Activated naive CD8-positive, alpha-beta T cell (primary cell): Measurements from ENCODE around the gene MGARP.

Experiments
- H3K27ac Mint-ChIP-seq: one replicate; pipeline ENCODE4 v1.8.0; 2021; ENCODE audit warnings: mixed read lengths
- H3K27me3 Mint-ChIP-seq: one replicate; pipeline ENCODE4 v1.8.0; 2021; ENCODE audit warnings: mixed read lengths
- H3K36me3 Mint-ChIP-seq: one replicate; pipeline ENCODE4 v1.8.0; 2021; ENCODE audit warnings: mixed read lengths
- H3K4me1 Mint-ChIP-seq: one replicate; pipeline ENCODE4 v1.8.0; 2021; ENCODE audit warnings: low read depth, mixed read lengths
- H3K4me3 Mint-ChIP-seq: one replicate; pipeline ENCODE4 v1.8.0; 2021; ENCODE audit warnings: mild to moderate bottlenecking, mixed read lengths
- H3K9me3 Mint-ChIP-seq: one replicate; pipeline ENCODE4 v1.8.0; 2021; ENCODE audit warnings: low read depth, mixed read lengths

The MGARP gene

GRCh38 chr4:139242511-139243051, 37.4 kb downstream of the MGARP start:
- Mint-ChIP-seq H3K27ac (no peak overlapping the region), H3K4me3 (no peak overlapping the region), H3K9me3 (peaks cover 9% of the 10 kb centered on the region), H3K27me3 (no peaks in the 10 kb centered on the region), H3K4me1 (no peaks in the 10 kb centered on the region), H3K36me3 (no peaks in the 10 kb centered on the region)

GRCh38 chr4:139241784-139242151, 38.3 kb downstream of the MGARP start:
- Mint-ChIP-seq H3K36me3 (no peaks in the 10 kb centered on the region), H3K4me1 (no peaks in the 10 kb centered on the region), H3K27me3 (no peaks in the 10 kb centered on the region), H3K27ac (no peak overlapping the region), H3K9me3 (peaks cover 9% of the 10 kb centered on the region), H3K4me3 (no peak overlapping the region)

GRCh38 chr4:139241086-139241783, 38.8 kb downstream of the MGARP start:
- Mint-ChIP-seq H3K9me3 (peaks cover 9% of the 10 kb centered on the region), H3K27me3 (no peaks in the 10 kb centered on the region), H3K36me3 (no peaks in the 10 kb centered on the region), H3K27ac (no peak overlapping the region), H3K4me3 (no peak overlapping the region), H3K4me1 (no peaks in the 10 kb centered on the region)

GRCh38 chr4:139239127-139239772, 40.8 kb downstream of the MGARP start:
- no peak overlapping the region for H3K4me3 Mint-ChIP-seq
- H3K27ac Mint-ChIP-seq, result no peak overlapping the region
- H3K36me3 Mint-ChIP-seq, result no peaks in the 10 kb centered on the region
- peaks cover 9% of the 10 kb centered on the region for H3K9me3 Mint-ChIP-seq
- no peaks in the 10 kb centered on the region for H3K27me3 Mint-ChIP-seq
- H3K4me1 Mint-ChIP-seq, result no peaks in the 10 kb centered on the region

- Mint-ChIP-seq H3K27me3 (no peaks in the 10 kb centered on the region), H3K36me3 (no peaks in the 10 kb centered on the region)
Observed at GRCh38 chr4:139234253-139234652, 45.8 kb downstream of the MGARP start.

GRCh38 chr4:139229534-139230039, 50.4 kb downstream of the MGARP start:
- peaks cover 2% of the 10 kb centered on the region for H3K4me1 Mint-ChIP-seq
- H3K4me3 Mint-ChIP-seq, result no peak overlapping the region
- H3K27ac Mint-ChIP-seq, result no peak overlapping the region
- H3K9me3 Mint-ChIP-seq, result no peaks in the 10 kb centered on the region
- no peaks in the 10 kb centered on the region for H3K36me3 Mint-ChIP-seq
- no peaks in the 10 kb centered on the region for H3K27me3 Mint-ChIP-seq

More at GRCh38 chr4:139234253-139234652, 45.8 kb downstream of the MGARP start:
- Mint-ChIP-seq H3K4me1 (peaks cover 2% of the 10 kb centered on the region), H3K4me3 (no peak overlapping the region), H3K27ac (no peak overlapping the region), H3K9me3 (peaks cover 6% of the 10 kb centered on the region)

- no peaks in the 10 kb centered on the region for H3K27me3 Mint-ChIP-seq
- H3K36me3 Mint-ChIP-seq, result no peaks in the 10 kb centered on the region
- no peak overlapping the region for H3K27ac Mint-ChIP-seq
- H3K9me3 Mint-ChIP-seq, result no peaks in the 10 kb centered on the region
- peaks cover 2% of the 10 kb centered on the region for H3K4me1 Mint-ChIP-seq
- no peak overlapping the region for H3K4me3 Mint-ChIP-seq
Observed at GRCh38 chr4:139227729-139228404, 52.2 kb downstream of the MGARP start.

- no peak overlapping the region for H3K4me3 Mint-ChIP-seq
- no peaks in the 10 kb centered on the region for H3K36me3 Mint-ChIP-seq
- H3K27me3 Mint-ChIP-seq, result no peaks in the 10 kb centered on the region
- no peak overlapping the region for H3K27ac Mint-ChIP-seq
- H3K4me1 Mint-ChIP-seq, result peaks cover 2% of the 10 kb centered on the region
- no peaks in the 10 kb centered on the region for H3K9me3 Mint-ChIP-seq
Observed at GRCh38 chr4:139223682-139224317, 56.2 kb downstream of the MGARP start.

GRCh38 chr4:139222215-139222614, 57.8 kb downstream of the MGARP start:
- H3K9me3 Mint-ChIP-seq, result no peaks in the 10 kb centered on the region
- no peak overlapping the region for H3K27ac Mint-ChIP-seq
- no peaks in the 10 kb centered on the region for H3K36me3 Mint-ChIP-seq
- H3K4me1 Mint-ChIP-seq, result peaks cover 2% of the 10 kb centered on the region
- no peaks in the 10 kb centered on the region for H3K27me3 Mint-ChIP-seq
- H3K4me3 Mint-ChIP-seq, result no peak overlapping the region

- Mint-ChIP-seq H3K27ac (no peak overlapping the region), H3K4me1 (peaks cover 2% of the 10 kb centered on the region), H3K4me3 (no peak overlapping the region), H3K9me3 (no peaks in the 10 kb centered on the region), H3K36me3 (no peaks in the 10 kb centered on the region), H3K27me3 (no peaks in the 10 kb centered on the region)
Observed at GRCh38 chr4:139221687-139222086, 58.3 kb downstream of the MGARP start.

GRCh38 chr4:139219450-139220055, 60.5 kb downstream of the MGARP start:
- Mint-ChIP-seq H3K4me1 (peaks cover 2% of the 10 kb centered on the region), H3K36me3 (no peaks in the 10 kb centered on the region), H3K9me3 (no peaks in the 10 kb centered on the region)

More at GRCh38 chr4:139219450-139220055, 60.5 kb downstream of the MGARP start:
- Mint-ChIP-seq H3K27me3 (no peaks in the 10 kb centered on the region), H3K27ac (no peak overlapping the region), H3K4me3 (no peak overlapping the region)
